DMS53 (cell line): Measurements from ENCODE around the gene GRHPR.
"Not testable (repeated sequence)": the region's sequence is repeated elsewhere in the genome, so short reads cannot be mapped to it uniquely, and the experiment has no call there.

Experiments
- DNase-seq: peaks from one replicate; lab custom pipeline; 2025; lab: John Stamatoyannopoulos, UW

GRHPR gene

DNA sequence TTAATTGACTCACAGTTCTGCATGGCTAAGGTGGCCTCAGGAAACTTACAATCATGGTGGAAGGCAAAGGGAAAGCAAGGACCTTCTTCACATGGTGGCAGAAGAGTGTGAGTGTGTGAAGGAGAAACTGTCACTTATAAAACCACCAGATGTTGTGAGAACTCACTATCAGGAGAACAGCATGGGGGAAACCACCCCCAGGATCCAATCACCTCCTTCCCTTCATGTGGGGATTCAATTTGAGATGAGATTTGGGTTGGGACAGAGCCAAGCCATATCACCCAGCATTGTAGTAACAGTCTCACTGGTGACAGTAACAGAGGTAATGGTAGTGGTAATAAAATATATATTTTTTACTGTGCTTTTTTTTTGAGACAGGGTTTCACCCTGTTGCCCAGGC is 24.6 kb downstream of the GRHPR start:
- no peak for DNase-seq

GRCh38 chr9:37449862-37450632 is 27.6 kb downstream of the GRHPR start:
- DNase-seq = no peak

GRCh38 chr9:37451628-37452027 is 29.1 kb downstream of the GRHPR start:
- DNase-seq = no peak

DNA sequence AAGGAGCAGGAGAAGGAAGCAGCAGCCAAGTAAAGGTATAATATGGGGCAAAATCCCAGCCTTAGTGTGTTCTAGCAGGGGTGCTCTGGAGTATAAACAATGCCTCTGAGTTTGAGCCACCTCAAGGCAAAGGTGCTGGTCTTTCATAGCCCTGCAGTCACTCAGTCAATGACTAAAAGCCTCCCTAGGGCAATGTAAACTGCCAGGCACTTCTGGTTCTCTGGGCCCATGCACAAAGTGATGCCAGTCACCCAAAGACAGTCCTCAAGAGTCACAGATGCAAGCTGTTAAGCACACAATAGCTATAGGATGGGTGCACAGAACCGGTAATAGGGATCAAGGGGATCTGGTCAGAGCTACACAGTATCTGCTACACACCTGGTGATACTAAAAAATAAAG is 30.1 kb downstream of the GRHPR start:
- DNase-seq = no peak

GRCh38 chr9:37453827-37454226 is 31.3 kb downstream of the GRHPR start:
- DNase-seq = no peak

GRCh38 chr9:37454238-37454637 is 31.7 kb downstream of the GRHPR start:
- DNase-seq = no peak

- no peak for DNase-seq
Observed at GRCh38 chr9:37455884-37456647, 33.6 kb downstream of the GRHPR start.

DNA sequence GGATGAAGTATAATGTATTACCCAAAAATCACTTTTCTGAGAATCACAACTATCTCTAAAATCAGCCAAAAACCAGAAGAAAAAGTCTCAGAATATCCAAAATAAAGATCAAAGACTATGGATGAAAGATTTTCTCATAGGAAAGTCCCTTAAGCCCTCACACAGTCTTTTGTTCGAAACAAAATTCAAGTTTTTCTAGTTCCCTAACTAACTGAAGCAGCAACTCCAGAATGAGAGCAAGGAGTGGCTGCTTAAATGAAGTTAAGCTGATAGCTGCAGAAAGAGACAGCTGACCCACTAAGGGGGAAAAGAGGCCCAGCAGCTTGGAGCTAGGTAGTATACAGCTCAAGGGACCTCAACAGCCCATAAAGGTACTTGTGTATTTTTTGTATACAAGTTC is 34.3 kb downstream of the GRHPR start:
- no peak for DNase-seq

- no peak for DNase-seq
Observed at GRCh38 chr9:37464006-37464405, 41.5 kb downstream of the GRHPR start.

- DNase-seq = peak; percentile 82
Observed at GRCh38 chr9:37464426-37465248, 42.1 kb downstream of the GRHPR start.

DNA sequence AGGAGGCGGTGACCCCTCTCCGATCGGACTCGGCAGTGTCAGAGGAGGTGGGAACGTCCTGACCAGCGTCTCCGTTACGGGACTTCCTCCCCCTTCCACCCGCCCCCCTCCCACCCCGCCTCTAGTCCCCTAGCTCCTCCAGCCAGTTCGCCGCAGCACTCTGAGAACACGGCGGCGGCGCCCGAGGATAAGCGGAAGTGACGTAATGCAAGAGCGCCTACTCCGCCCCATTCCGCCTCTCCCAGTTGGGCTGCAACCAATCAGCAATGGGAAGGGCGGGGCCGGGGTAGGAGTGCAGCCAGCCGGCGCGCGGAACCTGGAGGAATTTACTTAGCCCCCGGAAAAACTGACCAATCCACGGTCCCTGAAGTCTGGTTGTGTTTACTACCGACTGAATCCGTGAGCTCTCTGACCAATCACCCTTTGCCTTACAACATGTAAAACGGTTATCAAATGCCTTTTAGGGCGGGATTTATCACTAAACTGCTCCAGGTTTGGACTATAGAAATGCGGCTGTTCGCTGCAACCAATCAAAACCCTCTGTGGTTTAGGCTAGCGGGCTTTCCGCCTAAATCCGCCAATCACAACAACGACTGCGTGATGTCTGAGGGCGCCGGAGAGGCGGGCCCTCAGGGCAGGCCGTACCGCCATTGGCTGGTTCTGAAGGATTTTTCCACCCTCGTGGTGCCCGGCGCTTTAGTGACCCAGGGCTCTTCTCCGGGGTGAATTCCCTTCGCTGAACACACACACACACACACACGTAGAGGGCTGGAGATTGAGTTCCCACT is 42.9 kb downstream of the GRHPR start, which contains the start of gene ZBTB5:
Gene ZBTB5 (minus strand): TSS at position 202 of the 788 bp plus-strand sequence. CDS start 22,899 bp downstream, outside the sequence.
- peak; percentile 99 for DNase-seq

GRCh38 chr9:37466037-37466709 is 43.7 kb downstream of the GRHPR start:
- peak; percentile 78 for DNase-seq

DNA sequence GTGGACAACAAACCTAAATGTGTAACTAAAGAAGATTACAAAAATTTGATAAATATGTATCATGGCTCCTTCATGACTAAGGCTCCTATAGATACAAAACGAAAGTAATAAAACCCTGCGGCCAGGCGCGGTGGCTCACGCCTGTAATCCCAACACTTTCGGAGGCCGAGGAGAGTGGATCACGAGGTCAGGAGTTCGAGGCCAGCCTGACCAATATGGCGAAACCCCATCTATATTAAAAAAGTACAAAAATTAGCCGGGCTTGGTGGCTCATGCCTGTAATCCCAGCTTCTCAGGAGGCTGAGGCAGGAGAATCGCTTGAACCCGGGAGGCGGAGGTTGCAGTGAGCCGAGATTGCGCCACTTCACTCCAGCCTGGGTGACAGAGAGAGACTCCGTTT is 45.0 kb downstream of the GRHPR start:
- DNase-seq = peak; percentile 34

- no peak for DNase-seq
Observed at GRCh38 chr9:37468620-37469019, 46.1 kb downstream of the GRHPR start.

GRCh38 chr9:37471942-37472684 is 49.6 kb downstream of the GRHPR start:
- peak; percentile 40 for DNase-seq

- not testable (repeated sequence) for DNase-seq
Observed at GRCh38 chr9:37473982-37474381, 51.5 kb downstream of the GRHPR start.

DNA sequence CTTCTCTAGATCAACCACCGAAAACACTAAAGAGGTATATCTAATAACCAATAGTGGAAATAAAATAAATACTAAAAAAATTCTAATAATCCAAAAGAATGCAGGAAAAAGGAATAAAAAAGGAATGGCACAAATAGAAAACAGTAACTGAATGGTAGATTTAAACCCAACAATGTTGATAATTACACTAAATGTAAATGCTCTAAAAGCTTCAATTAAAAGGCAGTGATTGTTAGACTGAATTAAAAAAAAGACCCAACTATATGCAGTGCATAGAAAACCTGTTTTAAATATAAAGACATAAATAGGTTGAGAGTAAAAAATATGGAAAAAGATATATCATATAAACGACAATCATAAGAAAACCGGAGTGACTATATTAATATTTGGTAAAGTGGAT is 51.9 kb downstream of the GRHPR start:
- no peak for DNase-seq

DNA sequence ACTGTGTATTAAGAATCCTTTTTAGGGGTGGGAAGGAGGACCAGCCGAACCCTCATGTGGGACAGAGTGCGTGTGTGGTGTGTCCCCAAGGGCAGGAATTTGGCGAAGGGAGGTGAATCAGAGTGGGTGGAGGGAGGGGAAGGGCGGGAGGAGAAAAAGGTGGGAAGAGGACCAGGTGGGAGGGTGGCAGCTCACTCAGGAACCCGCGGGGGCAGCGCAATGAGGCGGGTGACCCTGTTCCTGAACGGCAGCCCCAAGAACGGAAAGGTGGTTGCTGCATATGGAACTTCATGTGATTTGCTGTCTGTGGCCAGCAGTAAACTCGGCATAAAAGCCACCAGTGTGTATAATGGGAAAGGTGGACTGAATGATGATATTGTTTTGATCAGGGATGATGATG is 54.4 kb downstream of the GRHPR start:
- no peak for DNase-seq

- not testable (repeated sequence) for DNase-seq
Observed at GRCh38 chr9:37477443-37477842, 54.9 kb downstream of the GRHPR start.

DNA sequence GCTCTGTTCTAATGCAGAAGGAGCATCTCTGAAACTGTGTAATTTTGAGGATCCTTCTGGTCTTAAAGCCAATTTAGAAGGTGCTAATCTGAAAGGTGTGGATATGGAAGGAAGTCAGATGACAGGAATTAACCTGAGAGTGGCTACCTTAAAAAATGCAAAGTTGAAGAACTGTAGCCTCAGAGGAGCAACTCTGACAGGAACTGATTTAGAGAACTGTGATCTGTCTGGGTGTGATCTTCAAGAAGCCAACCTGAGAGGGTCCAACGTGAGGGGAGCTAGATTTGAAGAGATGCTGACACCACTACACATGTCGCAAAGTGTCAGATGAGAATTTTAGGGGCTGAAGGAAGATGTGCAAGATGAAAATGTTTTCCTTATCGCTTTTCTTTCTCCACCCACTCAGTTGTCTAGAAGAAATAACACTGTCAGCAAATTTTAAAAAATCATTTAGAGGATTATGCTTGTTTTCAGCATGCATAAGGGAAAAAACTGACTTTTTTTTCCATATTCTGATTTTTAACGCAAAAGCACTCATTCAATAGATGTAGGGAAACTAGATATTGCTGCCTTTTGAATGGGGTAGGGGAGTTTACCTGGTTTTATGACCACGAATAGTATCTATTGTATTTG is 55.6 kb downstream of the GRHPR start:
- DNase-seq = not testable (repeated sequence)
